Stimulated activated CD8-positive, alpha-beta memory T cell treated with anti-CD3 and anti-CD28 coated beads, Interleukin-7, amount 100 ng/mL, for 1 hour (primary cell): ENCODE results near the gene SUSD2.
"Not testable (repeated sequence)": the region's sequence is repeated elsewhere in the genome, so short reads cannot be mapped to it uniquely, and the experiment has no call there.

ENCODE experiments used
- DNase-seq, 2 donors: peaks; one replicate each; pipeline ENCODE4 v3.0.0-alpha.2; 2020; ENCODE audit warnings: low read depth in 2 of 2

SUSD2 gene

GRCh38 chr22:24176040-24176439 is 5.2 kb upstream of the SUSD2 start:
- DNase-seq, result no peak

- DNase-seq, result no peak
Measured at GRCh38 chr22:24176630-24177029, 4.7 kb upstream of the SUSD2 start.

GRCh38 chr22:24177045-24177444 is 4.2 kb upstream of the SUSD2 start:
- DNase-seq, result no peak

- DNase-seq, result no peak
Measured at GRCh38 chr22:24177456-24177855, 3.8 kb upstream of the SUSD2 start.

DNA sequence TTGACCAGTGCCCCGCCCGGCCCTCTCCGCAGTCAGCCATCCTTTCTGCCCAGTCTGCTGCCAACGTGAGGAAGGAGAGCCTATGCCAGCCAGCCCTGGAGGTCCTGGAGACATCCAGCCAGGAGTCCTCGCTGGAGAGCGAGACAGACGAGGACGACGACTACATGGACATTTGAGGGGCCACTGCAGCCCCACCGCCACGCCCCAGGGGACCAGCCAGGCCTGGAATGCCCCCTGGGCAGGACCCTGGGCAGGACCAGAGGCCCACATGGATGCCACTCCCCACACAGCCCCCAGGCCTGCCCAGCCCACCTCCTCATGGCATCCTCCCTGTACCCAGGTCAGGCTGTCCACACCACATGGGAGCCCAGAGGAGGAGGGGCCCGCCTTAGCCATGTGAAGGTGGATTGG is 3.3 kb upstream of the SUSD2 start:
- DNase-seq, result no peak

DNA sequence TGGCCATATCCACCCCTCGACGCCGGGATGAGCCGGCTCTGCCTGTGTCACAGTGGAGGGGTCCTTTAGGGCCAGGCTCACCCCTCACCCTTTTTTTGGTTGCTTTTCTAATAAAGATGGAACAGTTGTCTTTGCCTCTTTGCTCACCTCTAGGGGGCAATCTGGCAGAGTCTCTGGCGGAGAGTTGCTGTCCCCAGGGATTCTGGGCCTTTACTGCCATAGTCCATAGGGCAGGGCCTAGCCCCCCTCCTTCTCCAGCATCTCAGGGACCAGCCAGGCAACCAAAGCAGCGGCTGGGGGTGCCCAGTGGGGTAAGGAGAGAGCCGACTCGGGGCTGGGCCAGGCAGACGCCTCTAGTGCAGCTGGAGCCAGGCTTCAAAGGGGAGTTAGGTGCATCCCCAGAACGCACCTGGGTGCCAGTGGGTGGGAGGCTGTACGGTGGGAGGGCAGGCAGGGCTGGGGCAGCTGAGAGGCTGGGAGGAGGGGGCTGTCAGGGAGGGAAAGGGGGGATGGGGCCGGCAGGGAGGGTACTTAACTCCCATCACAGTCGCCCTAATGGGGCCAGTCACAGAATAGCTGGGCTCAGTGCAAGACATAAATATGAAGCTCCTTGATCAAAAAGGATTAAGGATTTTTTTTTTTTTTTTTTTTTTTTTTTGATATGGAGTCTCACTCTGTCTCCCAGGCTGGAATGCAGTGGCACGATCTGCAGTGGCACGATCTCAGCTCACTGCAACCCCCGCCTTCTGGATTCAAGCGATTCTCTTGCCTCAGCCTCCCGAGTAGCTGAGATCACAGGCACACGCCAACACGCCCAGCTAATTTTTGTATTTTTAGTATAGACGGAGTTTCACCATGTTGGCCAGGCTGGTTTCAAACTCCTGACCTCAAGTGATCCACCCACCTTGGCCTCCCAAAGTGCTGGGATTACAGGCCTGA is 2.5 kb upstream of the SUSD2 start:
- DNase-seq, result no peak

- no peak for DNase-seq
Measured at GRCh38 chr22:24179478-24180210, 1.6 kb upstream of the SUSD2 start.

GRCh38 chr22:24180316-24181087 is 785 bp upstream of the SUSD2 start:
- no peak for DNase-seq

- no peak for DNase-seq
Measured at GRCh38 chr22:24181996-24182899, 961 bp downstream of the SUSD2 start.

- not testable (repeated sequence) for DNase-seq
Measured at GRCh38 chr22:24182900-24183246, 1.6 kb downstream of the SUSD2 start.

- no peak for DNase-seq
Measured at GRCh38 chr22:24183321-24184031, 2.2 kb downstream of the SUSD2 start.

- DNase-seq, result no peak
Measured at GRCh38 chr22:24184057-24184798, 2.9 kb downstream of the SUSD2 start.

- DNase-seq, result no peak
Measured at GRCh38 chr22:24185001-24185500, 3.8 kb downstream of the SUSD2 start.

- no peak for DNase-seq
Measured at GRCh38 chr22:24185501-24186351, 4.4 kb downstream of the SUSD2 start.

- DNase-seq, result no peak
Measured at GRCh38 chr22:24186352-24186740, 5.1 kb downstream of the SUSD2 start.

DNA sequence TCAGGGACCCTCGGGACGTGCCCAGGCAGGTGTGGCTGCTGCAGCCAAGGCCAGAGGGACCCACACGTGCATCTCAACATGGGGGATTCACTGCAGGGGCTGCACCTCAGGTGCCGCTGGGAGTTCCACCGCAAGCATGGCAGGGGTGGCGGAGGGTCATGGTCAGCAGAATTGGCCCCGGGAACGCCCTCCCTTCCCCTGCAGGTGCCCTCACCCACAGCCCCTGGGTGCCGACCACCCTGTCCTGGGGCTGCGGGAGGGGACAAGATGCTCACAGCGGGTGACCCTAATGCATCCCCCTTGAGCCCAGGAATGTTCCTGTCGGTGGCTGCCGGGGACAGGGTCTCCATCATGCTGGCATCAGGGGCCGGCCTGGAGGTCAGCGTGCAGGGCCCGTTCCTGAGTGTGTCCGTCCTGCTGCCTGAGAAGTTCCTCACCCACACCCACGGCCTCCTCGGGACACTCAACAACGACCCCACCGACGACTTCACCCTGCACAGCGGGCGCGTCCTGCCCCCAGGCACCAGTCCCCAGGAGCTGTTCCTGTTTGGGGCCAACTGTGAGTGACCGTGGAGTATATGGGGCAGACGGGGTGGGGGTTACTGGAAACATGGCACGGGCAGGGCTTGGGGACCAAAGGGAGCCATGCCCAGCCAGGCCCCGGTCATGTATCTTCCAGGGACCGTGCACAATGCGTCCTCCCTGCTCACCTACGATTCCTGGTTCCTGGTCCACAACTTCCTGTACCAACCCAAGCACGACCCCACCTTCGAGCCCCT is 5.8 kb downstream of the SUSD2 start:
- DNase-seq, result no peak

- no peak for DNase-seq
Measured at GRCh38 chr22:24187731-24188644, 6.7 kb downstream of the SUSD2 start.
